ENCODE measurements around the gene THAP2.

- TF ChIP-seq CTCF (conservative IDR thresholded peaks at IDR 0.05; ENCODE audit: low read depth, low read length) (no peak), EZH2 (IDR thresholded peaks at IDR 0.05; ENCODE audit: borderline replicate concordance, low read depth, low read length, poor library complexity, severe bottlenecking) (no peak)
Measured at GRCh38 chr12:71627438-71628002, 36.6 kb upstream of the THAP2 start.

All from A673 (cell line).